Esophagus mucosa (tissue), 1 donor: ENCODE measurements around the gene GALNT11. TPM values are rescaled to one million over a fixed set of nuclear protein-coding genes. Genes with fewer than 3 reads are reported as not detected.
"Not testable (repeated sequence)": the region's sequence is repeated elsewhere in the genome, so short reads cannot be mapped to it uniquely, and the experiment has no call there.

Source experiments
- ATAC-seq: fragments of 200-7000 bp; cut with Tn5 transposase; one replicate; pipeline ENCODE4 v1.9.1; 2020
- total RNA-seq: library from RNA; stranded (reverse); gene quantifications from one replicate; pipeline ENCODE4 v1.2.4, GENCODE V29; 2023
- donor health status: DM: yes; HTN: yes; CAD: no.

Gene GALNT11
- total RNA-seq, 1 donor from 2014 or later, result 16.9 TPM

DNA sequence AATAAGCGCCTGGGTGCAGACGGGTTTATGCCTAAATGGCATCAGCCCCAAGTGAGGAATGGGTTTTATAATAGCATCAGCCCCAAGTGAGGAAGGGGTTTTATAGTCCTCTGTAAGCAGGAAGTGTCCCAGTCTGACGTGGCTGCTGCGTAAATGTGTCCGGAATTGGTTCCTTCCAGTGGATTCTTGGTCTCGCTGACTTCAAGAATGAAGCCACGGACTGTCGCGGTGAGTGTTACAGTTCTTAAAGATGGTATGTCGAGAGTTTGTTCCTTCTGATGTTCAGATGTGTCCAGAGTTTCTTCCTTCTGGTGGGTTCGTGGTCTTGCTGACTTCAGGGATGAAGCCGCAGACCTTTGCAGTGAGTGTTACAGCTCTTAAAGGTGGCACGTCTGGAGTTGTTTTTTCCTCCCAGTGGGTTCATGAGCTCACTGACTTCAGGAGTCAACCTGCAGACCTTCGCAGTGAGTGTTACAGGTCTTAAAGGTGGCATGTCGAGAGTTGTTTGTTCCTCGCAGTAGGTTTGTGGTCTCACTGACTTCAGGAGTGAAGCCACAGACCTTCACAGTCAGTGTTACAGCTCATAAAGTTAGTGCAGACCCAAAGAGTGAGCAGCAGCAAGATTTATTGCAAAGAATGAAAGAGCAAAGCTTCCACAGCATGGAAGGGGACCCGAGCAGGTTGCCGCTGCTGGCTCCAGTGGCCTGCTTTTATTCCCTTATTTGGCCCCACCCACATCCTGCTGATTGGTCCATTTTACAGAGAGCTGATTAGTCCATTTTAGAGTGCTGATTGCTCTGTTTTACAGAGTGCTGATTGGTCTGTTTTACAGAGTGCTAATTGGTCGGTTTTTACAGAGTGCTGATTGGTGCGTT is 2.3 kb downstream of the GALNT11 start:
- not testable (repeated sequence) for ATAC-seq

DNA sequence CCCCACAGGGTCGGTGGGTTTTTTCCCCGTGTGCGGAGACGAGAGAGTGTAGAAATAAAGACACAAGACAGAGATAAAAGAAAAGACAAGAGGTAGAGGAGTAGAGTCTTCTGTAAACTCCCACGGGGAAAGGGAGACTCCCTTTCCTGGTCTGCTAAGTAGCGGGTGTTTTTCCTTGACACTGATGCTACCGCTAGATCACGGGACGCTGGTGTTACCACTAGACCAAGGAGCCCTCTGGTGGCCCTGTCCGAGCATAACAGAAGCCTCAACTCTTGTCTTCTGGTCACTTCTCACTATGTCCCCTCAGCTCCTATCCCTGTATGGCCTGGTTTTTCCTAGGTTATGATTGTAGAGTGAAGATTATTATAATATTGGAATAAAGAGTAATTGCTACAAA is 4.6 kb downstream of the GALNT11 start:
- not testable (repeated sequence) for ATAC-seq

DNA sequence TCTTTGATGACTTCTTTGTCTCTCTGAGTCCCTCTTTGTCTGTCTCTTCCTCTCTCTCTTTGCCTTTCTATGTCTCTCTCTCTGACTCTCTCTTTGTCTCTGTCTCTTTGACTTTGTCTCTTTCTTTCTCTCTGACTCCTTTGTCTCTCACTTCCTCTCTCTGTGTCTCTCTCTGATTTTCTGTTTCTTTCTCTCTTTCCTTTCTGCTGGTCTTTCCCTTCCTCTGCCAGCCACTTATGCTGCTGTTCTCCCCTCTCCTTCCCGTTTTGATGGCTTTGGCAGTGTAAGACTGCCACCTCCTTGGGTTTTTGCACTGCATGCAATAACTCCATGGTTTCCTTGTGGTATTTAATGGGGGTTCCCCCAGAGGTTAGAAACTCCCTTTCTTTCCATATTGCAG is 5.2 kb downstream of the GALNT11 start:
- not testable (repeated sequence) for ATAC-seq

DNA sequence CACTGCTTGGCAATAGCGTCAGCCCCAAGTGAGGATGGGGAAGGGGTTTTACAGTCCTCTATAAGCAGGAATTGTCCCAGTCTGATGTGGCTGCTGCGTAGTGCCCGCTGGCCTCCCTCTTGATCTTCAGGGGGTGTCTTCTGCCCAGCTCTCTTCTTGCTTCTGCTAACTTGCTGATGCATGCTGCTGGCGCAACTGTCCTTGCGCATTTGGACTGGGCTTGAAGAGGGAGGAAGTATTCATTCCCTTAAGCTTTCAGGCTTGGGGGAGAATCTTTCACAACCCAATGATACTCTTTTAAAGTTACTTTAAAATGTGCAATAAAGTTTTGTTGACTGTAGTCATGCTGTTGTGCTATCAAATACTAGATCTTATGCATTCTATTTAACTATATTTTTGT is 10.3 kb downstream of the GALNT11 start:
- ATAC-seq, result no peak

DNA sequence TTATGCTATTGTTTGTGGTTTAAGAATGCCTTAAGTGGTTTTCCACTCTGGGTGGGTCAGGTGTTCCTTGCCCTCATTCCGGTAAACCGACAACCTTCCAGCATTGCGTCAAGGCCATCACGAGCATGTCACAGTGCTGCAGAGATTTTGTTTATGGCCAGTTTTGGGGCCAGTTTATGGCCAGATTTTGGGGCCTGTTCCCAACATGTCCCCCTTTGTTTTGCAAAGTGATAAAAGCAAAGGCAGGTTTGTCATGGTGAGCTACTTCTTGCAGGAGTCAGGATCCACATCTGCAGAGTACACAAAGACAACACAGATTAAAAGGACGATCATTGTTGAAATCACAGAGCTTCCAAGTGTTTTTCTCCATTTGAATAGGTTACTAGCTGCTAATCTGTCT is 12.9 kb downstream of the GALNT11 start:
- ATAC-seq, result not testable (repeated sequence)

DNA sequence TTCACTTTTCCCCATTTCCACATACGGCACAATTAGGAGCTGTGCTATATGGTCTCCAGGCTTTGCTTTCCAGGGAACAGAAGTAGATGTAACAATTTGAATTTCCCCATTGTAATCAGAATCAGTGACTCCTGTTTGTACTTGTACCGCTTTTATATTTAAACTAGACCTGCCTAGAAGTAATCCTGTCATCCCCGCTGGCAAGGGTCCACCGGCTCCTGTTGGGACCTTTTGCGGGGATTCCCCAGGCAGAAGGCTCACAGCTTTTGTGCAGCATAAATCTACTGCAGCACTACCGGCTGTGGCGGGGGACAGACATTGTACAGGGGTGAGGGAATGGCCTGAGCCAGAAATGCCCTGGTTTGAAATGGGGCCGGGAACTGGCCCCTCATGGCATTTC is 17.6 kb downstream of the GALNT11 start:
- not testable (repeated sequence) for ATAC-seq

DNA sequence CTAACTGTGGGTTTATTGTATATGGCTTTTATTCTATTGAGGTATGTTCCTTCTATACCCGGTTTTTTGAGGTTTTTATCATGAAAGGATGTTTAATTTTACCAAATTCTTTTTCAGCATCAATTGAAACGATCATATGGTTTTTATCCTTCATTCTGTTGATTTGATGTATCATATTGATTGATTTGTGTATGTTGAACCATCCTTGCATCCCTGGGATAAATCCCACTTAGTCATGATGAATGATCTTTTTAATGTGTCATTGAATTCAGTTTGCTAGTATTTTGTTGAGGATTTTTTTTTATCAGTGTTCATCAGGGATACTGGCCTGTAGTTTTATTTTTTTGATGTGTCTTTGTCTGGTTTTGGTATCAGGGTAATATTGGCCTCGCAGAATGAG is 19.4 kb downstream of the GALNT11 start:
- not testable (repeated sequence) for ATAC-seq

DNA sequence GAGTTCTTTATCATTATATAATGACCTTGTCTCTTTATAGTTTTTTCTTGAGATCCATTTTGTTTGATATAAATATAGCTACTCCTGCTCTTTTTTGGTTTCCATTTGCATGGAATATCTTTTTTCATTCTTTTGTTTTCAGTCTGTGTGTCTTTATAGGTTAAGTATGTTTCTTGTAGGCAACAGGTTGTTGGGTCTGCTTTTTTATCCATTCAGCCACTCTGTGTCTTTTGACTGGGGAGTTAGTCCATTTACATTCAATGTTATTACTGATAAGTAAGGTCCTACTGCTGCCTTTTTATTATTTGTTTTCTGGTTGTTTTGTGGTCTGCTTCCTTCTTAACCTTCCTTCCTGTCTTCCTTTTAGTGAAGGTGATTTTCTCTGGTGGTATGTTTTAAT is 21.1 kb downstream of the GALNT11 start:
- no peak for ATAC-seq

DNA sequence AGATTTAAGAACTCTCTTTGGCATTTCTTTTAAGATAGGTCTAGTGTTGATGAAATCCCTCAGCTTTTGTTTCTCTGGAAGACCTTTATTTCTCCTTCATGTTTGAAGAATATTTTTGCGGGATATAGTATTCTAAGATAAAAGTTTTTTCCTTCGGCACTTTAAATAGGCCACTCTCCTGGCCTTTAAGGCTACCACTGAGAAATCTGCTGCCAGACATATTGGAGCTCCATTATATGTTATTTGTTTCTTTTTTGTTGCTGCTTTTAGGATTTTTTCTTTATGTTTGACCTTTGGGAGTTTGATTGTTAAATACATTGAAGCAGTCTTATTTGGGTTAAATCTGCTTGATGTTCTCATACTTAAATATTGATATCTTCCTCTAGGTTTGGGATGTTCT is 22.6 kb downstream of the GALNT11 start:
- ATAC-seq, result no peak

DNA sequence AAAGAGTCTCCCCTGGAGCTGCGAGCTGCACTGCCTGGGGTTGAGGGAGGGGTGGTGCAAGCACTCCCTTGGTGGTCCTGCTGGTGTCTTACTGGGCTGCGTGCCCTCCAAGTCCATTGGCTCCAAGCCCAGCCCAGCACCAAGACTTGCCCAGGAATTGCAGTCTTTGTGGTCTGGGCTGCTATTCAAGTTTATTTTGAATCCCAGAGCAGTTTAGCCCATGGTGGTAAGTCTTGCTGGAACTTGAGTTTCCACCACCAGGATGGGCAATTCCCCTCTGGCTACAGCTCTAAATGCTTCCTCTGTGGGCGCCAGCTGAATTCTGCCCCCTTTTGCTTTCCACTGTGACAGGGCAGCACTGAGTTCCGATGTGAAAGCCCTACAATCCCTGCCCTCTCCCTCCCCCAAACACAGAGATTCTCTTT is 25.1 kb downstream of the GALNT11 start:
- ATAC-seq, result peak; percentile 43

DNA sequence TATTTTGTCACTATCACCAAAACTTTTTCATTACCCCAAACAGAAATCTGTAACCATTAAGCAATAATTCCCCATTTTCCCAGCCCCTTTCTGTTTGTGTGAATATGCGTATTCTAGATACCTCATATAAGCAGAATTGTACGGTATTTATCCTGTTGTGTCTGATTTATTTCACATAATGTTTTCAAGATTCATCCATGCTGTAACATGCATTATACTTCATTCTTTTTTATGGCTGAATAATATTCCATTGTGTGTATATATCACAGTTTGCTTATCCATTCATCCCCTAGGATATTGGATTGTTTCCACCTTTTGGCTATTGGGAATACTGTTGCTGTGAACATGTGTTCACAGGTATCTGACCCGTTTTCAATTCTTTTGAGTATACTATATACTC is 26.5 kb downstream of the GALNT11 start:
- ATAC-seq, result no peak

DNA sequence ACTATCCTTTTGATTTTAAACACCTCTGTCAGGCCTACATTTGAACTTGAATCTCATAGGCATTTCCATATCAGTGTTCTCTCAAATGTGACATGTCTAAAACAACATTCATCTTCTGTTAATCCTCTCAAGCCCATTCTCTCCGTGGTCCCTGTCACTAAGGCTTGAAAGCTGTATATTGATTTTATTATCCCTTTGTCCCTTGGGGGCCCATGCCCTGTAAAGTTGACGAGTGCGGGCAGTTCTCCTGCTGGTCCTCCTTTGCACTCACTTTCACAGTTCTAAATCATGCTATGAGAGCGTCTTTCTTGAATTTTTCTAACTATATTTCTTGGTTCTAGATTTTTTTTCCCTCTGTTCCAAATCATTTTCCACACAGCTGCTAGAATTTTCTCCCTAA is 27.3 kb downstream of the GALNT11 start:
- ATAC-seq, result no peak

DNA sequence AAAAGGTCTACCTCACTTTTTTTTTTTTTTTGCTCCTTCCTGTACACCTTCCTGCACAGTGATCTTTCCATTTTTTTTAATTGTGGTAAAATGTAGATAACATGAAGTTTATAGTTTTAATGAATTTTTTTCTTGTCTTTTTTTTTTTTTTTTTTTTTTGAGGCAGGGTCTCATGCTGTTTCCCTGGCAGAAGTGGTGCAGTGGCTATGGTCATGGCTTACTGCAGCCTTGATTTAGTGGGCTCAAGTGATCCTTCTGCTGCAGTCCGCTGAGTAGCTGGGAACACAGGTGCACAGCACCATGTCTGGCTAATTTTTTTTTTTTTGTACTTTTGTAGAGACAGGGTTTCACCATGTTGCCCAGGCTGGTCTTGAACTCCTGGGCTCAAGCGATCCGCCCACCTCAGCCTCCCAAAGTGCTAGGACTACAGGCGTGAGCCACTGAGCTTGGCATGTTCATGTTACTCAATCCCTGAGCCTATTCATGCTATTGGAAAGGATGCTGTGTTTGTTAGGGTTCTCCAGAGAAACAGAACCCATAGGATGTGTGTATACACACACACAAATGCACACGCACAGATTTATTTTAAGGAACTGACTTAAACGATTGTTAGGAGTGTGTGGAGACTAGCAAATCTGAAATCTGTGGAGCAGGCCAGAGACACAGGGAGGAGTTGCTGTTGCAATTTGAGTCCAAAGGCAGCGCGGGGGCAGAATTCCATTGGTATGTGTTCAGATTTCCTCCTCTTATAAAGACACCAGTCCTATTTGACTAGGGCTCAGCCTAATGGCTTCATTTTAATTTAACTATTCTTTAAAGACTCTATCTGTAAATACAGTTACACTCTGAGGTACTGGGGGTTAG is 29.1 kb downstream of the GALNT11 start:
- no peak for ATAC-seq

DNA sequence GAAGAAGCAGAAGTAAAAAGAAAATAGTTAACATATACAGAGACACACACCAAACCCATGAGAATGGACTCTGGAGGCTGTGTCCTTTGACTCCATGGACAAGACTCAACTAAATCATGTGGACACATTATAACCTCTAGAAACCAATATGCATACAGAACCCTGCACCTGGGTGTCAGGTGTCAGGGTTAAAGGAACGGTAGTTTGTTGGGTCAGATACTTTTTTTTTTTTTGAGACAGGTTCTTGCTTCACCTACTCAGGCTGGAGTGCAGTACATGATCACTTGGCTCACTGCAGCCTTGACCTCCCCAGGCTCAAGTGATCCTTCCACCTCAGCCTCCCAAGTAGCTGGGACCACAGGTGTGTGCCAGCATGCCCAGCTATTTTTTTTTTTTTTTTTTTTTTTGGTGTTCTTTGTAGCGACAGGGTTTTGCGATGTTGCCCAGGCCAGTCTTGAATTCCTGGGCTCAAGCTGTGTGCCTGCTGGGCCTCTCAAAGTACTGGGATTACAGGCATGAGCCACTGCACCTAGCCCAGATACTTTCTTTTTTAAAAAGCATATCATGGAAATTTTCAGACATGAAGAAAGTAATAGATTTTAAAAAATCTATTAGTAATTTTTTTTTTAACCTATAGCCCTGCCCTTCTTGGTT is 31.3 kb downstream of the GALNT11 start:
- no peak for ATAC-seq

DNA sequence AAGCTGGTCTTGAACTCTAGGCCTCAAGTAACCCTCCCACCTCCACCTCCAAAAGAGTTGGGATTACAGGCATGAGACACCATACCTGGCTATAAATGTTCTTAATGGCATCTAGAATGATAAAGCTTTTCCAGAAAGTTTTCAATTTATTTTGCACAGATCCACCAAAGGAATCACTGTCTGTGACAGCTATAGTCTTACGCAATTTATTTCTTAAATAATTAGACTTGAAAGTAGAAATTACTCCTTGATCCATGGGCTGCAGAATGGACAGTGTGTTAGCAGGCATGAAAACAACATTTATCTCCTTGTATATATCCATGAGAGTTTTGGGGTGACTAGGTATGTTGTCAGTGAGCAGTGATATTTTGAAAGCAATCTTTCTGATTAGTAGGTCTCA is 33.8 kb downstream of the GALNT11 start:
- no peak for ATAC-seq

DNA sequence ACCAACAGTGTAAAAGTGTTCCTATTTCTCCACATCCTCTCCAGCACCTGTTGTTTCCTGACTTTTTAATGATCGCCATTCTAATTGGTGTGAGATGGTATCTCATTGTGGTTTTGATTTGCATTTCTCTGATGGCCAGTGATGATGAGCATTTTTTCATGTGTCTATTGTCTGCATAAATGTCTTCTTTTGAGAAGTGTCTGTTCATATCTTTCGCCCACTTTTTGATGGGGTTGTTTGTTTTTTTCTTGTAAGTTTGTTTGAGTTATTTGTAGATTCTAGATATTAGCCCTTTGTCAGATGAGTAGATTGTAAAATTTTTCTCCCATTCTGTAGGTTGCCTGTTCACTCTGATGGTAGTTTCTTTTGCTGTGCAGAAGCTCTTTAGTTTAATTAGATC is 35.6 kb downstream of the GALNT11 start:
- ATAC-seq, result not testable (repeated sequence)

DNA sequence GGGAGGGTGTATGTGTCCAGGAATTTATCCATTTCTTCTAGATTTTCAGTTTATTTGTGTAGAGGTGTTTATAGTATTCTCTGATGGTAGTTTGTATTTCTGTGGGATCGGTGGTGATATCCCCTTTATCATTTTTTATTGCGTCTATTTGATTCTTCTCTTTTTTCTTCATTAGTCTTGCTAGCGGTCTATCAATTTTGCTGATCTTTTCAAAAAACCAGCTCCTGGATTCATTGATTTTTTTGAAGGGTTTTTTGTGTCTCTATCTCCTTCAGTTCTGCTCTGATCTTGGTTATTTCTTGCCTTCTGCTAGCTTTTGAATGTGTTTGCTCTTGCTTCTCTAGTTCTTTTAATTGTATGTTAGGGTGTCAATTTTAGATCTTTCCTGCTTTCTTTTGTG is 37.7 kb downstream of the GALNT11 start:
- not testable (repeated sequence) for ATAC-seq

DNA sequence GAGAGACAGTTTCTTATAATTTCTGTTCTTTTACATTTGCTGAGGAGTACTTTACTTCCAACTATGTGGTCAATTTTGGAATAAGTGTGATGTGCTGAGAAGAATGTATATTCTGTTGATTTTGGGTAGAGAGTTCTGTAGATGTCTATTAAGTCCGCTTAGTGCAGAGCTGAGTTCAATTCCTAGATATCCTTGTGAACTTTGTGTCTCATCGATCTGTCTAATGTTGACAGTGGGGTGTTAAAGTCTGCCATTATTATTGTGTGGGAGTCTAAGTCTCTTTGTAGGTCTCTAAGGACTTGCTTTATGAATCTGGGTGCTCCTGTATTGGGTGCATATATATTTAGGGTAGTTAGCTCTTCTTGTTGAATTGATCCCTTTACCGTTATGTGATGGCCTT is 38.3 kb downstream of the GALNT11 start:
- not testable (repeated sequence) for ATAC-seq

DNA sequence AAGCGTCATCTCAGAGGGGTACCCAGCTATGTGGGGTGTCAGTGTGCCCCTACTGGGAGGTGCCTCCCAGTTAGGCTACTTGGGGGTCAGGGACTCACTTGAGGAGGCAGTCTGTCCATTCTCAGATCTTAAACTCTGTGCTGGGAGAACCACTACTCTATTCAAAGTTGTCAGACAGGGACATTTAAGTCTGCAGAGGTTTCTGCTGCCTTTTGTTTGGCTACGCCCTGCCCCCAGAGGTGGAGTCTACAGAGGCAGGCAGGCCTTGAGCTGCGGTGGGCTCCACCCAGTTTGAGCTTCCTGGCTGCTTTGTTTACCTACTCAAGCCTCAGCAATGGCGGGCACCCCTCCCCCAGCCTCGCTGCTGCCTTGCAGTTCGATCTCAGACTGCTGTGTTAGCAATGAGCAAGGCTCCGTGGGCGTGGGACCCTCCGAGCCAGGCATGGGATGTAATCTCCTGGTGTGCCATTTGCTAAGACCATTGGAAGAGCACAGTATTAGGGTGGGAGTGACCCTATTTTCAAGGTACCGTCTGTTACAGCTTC is 40.4 kb downstream of the GALNT11 start:
- ATAC-seq, result not testable (repeated sequence)

DNA sequence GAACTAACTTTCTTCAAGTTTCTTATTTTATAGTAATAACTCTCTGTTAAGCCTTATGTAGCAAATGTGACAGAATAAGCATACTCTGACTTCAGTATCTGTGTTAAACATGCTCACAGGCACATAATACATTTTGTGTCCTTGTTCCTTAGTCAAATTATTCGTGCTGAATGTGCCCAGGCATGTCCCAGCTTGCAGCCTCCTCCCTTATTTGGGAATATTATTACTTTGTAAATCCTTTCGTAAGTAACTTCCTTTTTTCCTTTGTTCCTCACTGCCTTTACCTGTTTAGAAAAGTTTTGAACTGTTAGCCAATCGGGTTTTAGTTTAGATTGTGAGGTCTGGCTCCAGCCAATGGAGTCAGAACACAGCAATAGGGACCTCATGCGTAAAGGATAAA is 46.9 kb downstream of the GALNT11 start:
- ATAC-seq, result peak; percentile 33

DNA sequence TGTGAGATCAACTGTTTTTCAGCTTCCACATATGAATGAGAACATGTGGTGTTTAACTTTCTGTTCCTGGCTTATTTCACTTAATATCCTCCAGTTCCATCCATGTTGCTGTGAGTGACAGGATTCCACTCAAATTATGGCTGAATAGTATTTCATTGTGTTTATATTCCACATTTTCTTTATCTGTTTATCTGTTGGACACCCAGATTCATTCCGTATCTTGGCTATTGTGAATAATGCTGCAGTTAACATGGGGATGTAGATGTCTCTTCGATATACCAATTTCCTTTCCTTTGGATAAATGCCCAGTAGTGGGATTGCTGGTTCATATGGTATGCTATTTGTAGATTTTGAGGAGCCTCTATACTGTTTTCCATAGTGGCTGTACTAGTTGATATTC is 47.9 kb downstream of the GALNT11 start:
- no peak for ATAC-seq

DNA sequence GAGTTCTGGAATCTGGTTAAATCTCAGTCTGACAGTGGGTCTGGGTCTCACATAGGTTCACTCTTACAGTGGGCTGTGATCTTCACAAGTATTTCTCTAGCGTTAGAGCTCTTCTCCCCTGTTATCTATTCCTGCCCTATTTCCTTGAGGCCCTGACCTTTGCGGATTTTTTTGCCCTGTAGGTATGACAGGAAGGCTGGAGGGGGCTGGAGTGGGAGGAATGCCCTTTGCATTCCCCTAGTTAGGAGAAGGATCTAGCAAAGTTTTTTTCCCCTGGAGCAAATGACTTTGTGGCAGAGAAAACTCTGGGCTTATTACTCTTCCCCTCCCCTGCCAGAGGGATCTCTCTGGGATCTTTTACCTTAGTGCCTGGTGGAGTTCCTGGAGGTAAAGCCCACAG is 49.2 kb downstream of the GALNT11 start:
- no peak for ATAC-seq

DNA sequence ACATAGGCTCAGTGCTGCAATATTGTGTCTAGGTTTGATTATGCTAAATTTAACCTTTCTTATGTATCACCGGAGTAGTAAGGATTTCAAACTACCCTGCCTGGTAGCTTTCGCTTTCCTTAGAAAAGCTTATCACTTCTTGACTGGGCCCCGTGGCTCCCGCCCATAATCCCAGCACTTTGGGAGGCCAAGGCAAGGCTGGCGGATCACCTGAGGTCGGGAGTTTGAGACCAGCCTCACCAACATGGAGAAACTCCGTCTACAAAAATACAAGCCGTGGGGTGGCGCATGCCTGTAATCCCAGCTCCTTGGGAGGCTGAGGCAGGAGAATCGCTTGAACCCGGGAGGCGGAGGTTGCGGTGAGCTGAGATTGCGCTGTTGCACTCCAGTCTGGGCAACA is 49.9 kb downstream of the GALNT11 start:
- not testable (repeated sequence) for ATAC-seq
